ENCODE measurements around the gene USP33. TPM values are rescaled to one million over a fixed set of nuclear protein-coding genes. Genes with fewer than 3 reads are reported as not detected.

Gene USP33
- total and polyA plus RNA-seq, 9 of the 15 experiments (the other 6 are each of a cell fraction or from before 2014, with no cell fraction given) = 22.4 to 83.5 (median 44.7) TPM

- no TSS peak for BruUV-seq (replicated peaks)
- FAIRE-seq (no peak), DNase-seq (ENCODE audit: extremely low read depth in 1 of 4, low spot score in 3 of 4) (no peak), ATAC-seq (no peak)
- WGBS (ENCODE audit: insufficient coverage, low coverage, missing lambda C conversion rate) = 78% methylated on average over 2 of the region's 2 CpGs
- Histone ChIP-seq H3K36me3 (ENCODE audit: control insufficient read depth, insufficient read depth, low read length) (peaks cover 18% of the 10 kb centered on the region; the same call in 2 of the 3 replicates), H3K9me1 (ENCODE audit: control insufficient read depth, insufficient read depth, low read length) (no peaks in the 10 kb centered on the region), H2AFZ (ENCODE audit: low read depth, low read length) (no peak overlapping the region), H3K4me1 (replicated peaks in 1 of 2; ENCODE audit: control insufficient read depth in 2 of 2, insufficient read depth in 2 of 2, low read length in 2 of 2) (no peaks in the 10 kb centered on the region), H3K4me3 (no peak overlapping the region), H4K20me1 (replicated peaks; ENCODE audit: control insufficient read depth, insufficient read depth, low read length) (no peaks in the 10 kb centered on the region), H3K9me3 (replicated peaks; ENCODE audit: control insufficient read depth, insufficient read depth, low read depth, low read length) (no peaks in the 10 kb centered on the region), H3K27me3 (ENCODE audit: control insufficient read depth in 2 of 2, insufficient read depth in 2 of 2, low read length in 2 of 2) (no peaks in the 10 kb centered on the region), H3K79me2 (ENCODE audit: control insufficient read depth, insufficient read depth, low read length) (no peaks in the 10 kb centered on the region), H3K27ac (ENCODE audit: extremely low read depth, low read depth, low read length) (no peak overlapping the region), H3K9ac (ENCODE audit: insufficient read depth in 1 of 2, low read depth in 2 of 2, low read length in 2 of 2) (no peak overlapping the region), H3K4me2 (ENCODE audit: insufficient read depth, low read length) (no peak overlapping the region)
- no peak for TF ChIP-seq CHAMP1 (IDR thresholded peaks at IDR 0.05)
- TF ChIP-seq ATF4 (CRISPR knock-in tag; IDR thresholded peaks at IDR 0.05) = no peak
- TF ChIP-seq MECOM (CRISPR knock-in tag; IDR thresholded peaks at IDR 0.05) = no peak
- no peak for TF ChIP-seq ZNF41 (CRISPR knock-in tag; conservative IDR thresholded peaks at IDR 0.05)
- no peak for TF ChIP-seq SAFB2 (IDR thresholded peaks at IDR 0.05; ENCODE audit: borderline replicate concordance, low read depth, low read length, severe bottlenecking)
- no peak for TF ChIP-seq ZNF644 (tag; IDR thresholded peaks at IDR 0.05; ENCODE audit: low read depth)
- TF ChIP-seq TSC22D4 (tag; IDR thresholded peaks at IDR 0.05) = no peak
- no peak for TF ChIP-seq TCFL5 (CRISPR knock-in tag; conservative IDR thresholded peaks at IDR 0.05)
- TF ChIP-seq STAT5A (IDR thresholded peaks at IDR 0.05; ENCODE audit: borderline replicate concordance, low read length) = no peak
- TF ChIP-seq SP1 (CRISPR knock-in tag; IDR thresholded peaks at IDR 0.05) = no peak
- in situ Hi-C loops (cut with MboI) (no loop called here), intact Hi-C loops (cut with micrococcal nuclease) (no loop called here)
- POLR2A ChIA-PET = no interaction called here
- CTCF ChIA-PET (ENCODE audit: low intra/inter-chr PET ratio) = no interaction called here
These were observed 42.4 kb upstream of the USP33 start for GRCh38 chr1:77802026-77802425.
